Stimulated activated CD4-positive, alpha-beta T cell treated with anti-CD3 and anti-CD28 coated beads, Interleukin-4, amount 100 ng/mL, for 4 hours (primary cell): ENCODE results near the gene EMC6.
"Not testable (repeated sequence)": the region's sequence is repeated elsewhere in the genome, so short reads cannot be mapped to it uniquely, and the experiment has no call there.

Experiments used
- DNase-seq, 2 experiments: peaks; one replicate each; pipeline ENCODE4 v3.0.0-alpha.2; 2020

The EMC6 gene

GRCh38 chr17:3682033-3682432 is 13.4 kb downstream of the EMC6 start:
- DNase-seq = no peak

- DNase-seq = peak; percentile 44
Measured at GRCh38 chr17:3683054-3683511, 14.5 kb downstream of the EMC6 start.

- DNase-seq = no peak
Measured at GRCh38 chr17:3685174-3685573, 16.6 kb downstream of the EMC6 start.

GRCh38 chr17:3688027-3688553 is 19.5 kb downstream of the EMC6 start:
- no peak for DNase-seq

- no peak for DNase-seq
Measured at GRCh38 chr17:3688852-3689261, 20.2 kb downstream of the EMC6 start.

- no peak for DNase-seq
Measured at GRCh38 chr17:3689262-3690093, 20.9 kb downstream of the EMC6 start.

GRCh38 chr17:3690094-3690715 is 21.6 kb downstream of the EMC6 start:
- DNase-seq = no peak

GRCh38 chr17:3691617-3692067 is 23.0 kb downstream of the EMC6 start:
- DNase-seq = no peak

- DNase-seq = no peak
Measured at GRCh38 chr17:3692346-3692745, 23.7 kb downstream of the EMC6 start.

- DNase-seq = no peak
Measured at GRCh38 chr17:3693141-3693540, 24.5 kb downstream of the EMC6 start.

GRCh38 chr17:3693829-3694231 is 25.2 kb downstream of the EMC6 start:
- no peak for DNase-seq

GRCh38 chr17:3695129-3695722 is 26.6 kb downstream of the EMC6 start:
- no peak for DNase-seq

GRCh38 chr17:3695723-3696411 is 27.3 kb downstream of the EMC6 start, which contains the start of gene P2RX5:
Gene P2RX5 (minus strand): TSS chr17:3696155. CDS start chr17:3696005, 150 bp downstream.
- DNase-seq = peak; percentile 36

GRCh38 chr17:3697103-3697476 is 28.5 kb downstream of the EMC6 start:
- no peak for DNase-seq

GRCh38 chr17:3698139-3698538 is 29.5 kb downstream of the EMC6 start:
- no peak for DNase-seq

- no peak for DNase-seq
Measured at GRCh38 chr17:3699951-3700350, 31.3 kb downstream of the EMC6 start.

GRCh38 chr17:3702041-3702539 is 33.5 kb downstream of the EMC6 start:
- DNase-seq = not testable (repeated sequence)

- no peak for DNase-seq
Measured at GRCh38 chr17:3704931-3705717, 36.5 kb downstream of the EMC6 start.

GRCh38 chr17:3705718-3705984 is 37.0 kb downstream of the EMC6 start:
- DNase-seq = not testable (repeated sequence)

- DNase-seq = no peak
Measured at GRCh38 chr17:3708366-3708765, 39.8 kb downstream of the EMC6 start.

- peak; percentile 27 to 76 for DNase-seq
Measured at GRCh38 chr17:3710951-3711383, 42.4 kb downstream of the EMC6 start.
